Astrocyte (in vitro differentiated cells and primary cell): ENCODE measurements around the gene P3H2.

Experiments used
- EZH2 ChIP-seq: IDR thresholded peaks from 2 replicates; pipeline ENCODE4 v1.6.1; 2012; ENCODE audit warnings: mild to moderate bottlenecking, low read length, inconsistent platforms; ENCODE audit not compliant: insufficient read depth
- TF ChIP-seq, protein P1 (sequence below): IDR thresholded peaks from 2 replicates; pipeline ENCODE4 v1.5.1; 2011; ENCODE audit warnings: low read depth, mild to moderate bottlenecking, inconsistent platforms, low read length, moderate library complexity; ENCODE audit not compliant: insufficient read depth

DNA sequence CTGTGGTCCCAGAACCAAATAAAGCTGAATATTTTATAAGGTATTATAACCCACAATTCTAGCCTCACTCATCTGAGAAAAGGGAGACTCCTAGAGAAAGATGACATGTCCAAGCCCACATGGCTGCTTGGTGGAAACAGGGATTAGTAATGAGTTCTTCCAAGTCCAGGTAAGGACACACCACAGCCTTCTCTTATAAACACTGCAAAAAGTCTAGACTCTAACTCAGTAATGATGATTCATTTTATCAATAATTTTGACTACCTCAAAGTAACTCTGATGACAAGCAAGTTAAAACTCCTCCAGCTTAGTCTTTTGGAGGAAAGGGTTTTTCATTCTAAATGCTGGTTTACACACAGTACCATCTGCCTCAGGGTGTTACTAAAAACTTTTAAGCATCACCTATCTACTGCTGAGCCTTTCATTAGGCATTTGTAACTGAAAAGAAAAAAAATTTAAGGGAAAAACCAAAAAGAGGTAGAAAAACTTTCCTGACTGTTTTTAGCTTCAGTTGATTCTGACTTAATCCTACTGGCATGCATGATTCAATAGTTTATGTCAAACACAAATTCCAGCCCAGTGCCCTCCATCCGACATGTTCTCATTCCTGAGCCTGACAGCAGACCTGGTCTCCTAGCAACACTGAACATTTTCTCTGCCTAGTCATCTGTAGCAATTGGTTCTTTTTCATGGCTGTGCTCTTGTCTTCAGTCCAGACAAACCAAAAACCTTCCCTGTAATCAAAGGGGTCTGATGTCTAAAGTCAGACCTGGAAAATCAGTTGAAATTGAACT, 43.9 kb downstream of the P3H2 start:
- TF ChIP-seq, protein P1, sequence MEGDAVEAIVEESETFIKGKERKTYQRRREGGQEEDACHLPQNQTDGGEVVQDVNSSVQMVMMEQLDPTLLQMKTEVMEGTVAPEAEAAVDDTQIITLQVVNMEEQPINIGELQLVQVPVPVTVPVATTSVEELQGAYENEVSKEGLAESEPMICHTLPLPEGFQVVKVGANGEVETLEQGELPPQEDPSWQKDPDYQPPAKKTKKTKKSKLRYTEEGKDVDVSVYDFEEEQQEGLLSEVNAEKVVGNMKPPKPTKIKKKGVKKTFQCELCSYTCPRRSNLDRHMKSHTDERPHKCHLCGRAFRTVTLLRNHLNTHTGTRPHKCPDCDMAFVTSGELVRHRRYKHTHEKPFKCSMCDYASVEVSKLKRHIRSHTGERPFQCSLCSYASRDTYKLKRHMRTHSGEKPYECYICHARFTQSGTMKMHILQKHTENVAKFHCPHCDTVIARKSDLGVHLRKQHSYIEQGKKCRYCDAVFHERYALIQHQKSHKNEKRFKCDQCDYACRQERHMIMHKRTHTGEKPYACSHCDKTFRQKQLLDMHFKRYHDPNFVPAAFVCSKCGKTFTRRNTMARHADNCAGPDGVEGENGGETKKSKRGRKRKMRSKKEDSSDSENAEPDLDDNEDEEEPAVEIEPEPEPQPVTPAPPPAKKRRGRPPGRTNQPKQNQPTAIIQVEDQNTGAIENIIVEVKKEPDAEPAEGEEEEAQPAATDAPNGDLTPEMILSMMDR: no peak
- TF ChIP-seq EZH2: no peak
